A549 treated with CORT108297 at 1 μM for 4 hours (cell line): ENCODE results near the gene LIPT1. TPM values are rescaled to one million over a fixed set of nuclear protein-coding genes. Genes with fewer than 3 reads are reported as not detected.

Experiments
- total RNA-seq: library from RNA; stranded (reverse); fragments of 200-300 nt; extraction: Qiagen RNA extraction; gene quantifications from 5 replicates; pipeline ENCODE4 v1.2.3, GENCODE V29; 2022

LIPT1 gene
- 3.2 to 3.8 TPM (median 3.7 TPM) in 5 replicates for total RNA-seq

GRCh38 chr2:99154643-99155536, at the start of gene LIPT1, which contains the start of gene TSGA10:
Gene LIPT1 (plus strand): TSS chr2:99154967. CDS start chr2:99161958, 6,991 bp downstream.
Gene TSGA10 (minus strand): TSS chr2:99154942. CDS start chr2:99109439, 45,503 bp downstream.

DNA sequence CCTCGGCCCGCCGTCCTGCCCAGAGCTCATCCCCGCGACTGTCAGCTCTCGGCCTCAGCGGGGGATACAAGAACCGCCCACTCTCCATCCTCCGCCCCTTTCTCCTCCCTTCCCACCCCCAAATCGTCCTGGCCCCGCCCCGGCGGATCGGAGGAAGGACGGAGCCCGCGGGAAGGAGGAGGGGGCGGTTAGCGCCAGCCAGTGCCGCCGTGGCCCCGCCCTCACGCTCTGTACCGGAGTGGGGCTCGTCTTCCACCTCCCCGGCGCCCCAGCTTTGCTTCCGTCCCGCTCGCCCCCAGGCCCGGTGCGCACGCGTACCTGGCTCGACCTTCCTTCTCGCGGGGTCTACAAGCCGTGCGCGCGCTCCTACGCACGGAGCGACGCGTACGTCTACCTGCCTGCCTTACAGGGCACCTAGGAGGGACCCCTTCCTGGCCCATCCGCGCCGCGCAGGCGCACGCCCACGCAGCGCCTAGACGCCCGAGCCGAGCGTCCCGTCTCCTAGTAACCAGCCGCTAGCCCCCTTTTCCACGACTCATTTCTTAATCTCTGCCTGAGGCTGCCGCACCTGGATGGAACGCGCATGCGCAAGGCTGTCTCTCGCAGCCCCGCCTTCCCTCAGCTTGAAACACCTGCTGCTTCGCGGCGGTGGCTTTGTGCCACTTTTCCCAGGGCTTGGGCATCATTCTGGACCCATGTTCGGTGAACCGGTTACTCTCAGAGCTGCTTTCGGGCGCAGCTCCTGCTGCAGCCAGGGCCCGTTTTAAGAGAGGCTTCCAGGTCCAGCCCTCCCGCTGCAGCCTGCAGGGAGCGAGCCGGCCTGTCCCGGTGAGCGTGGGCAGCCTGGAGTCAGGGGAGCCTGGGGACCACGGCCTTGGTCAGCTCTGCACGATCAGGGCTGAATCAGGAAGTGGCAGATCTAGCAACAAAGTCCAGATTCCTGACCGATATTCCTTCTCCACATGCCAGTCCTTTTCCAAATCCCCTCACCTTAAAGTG, 13.4 kb upstream of the LIPT1 start, which contains the start of gene C2orf15:
Gene C2orf15 (plus strand): TSS at position 598 of the 999 bp plus-strand sequence. CDS start 8,852 bp downstream, outside the sequence.

GRCh38 chr2:99180755-99181623, 26.2 kb downstream of the LIPT1 start, which contains the start of the genes MITD1 and MRPL30:
Gene MITD1 (minus strand): TSS chr2:99181058. CDS start chr2:99180981, 77 bp downstream.
Gene MRPL30 (plus strand): TSS chr2:99181184. CDS start chr2:99186204, 5,020 bp downstream.

Other genes starting within 250 kb of the LIPT1 start
- 0.97 to 2.0 TPM (median 1.4 TPM) in 5 replicates for gene CRACDL, start 218.7 kb upstream of the LIPT1 start, total RNA-seq
- gene C2orf15, start 13.3 kb upstream of the LIPT1 start, total RNA-seq, result 0.39 to 0.95 TPM (median 0.54 TPM) in 5 replicates
- gene TSGA10, start within 50 bp of the LIPT1 start, total RNA-seq, result 1.8 to 5.3 TPM (median 4.6 TPM) in 5 replicates
- gene MITD1, start 26.1 kb downstream of the LIPT1 start, total RNA-seq, result 24.0 to 35.8 TPM (median 26.7 TPM) in 5 replicates
- gene MRPL30, start 26.2 kb downstream of the LIPT1 start, total RNA-seq, result 31.6 to 70.5 TPM (median 32.1 TPM) in 5 replicates
- gene LYG2, start 100.7 kb downstream of the LIPT1 start, total RNA-seq, result not detected in 5 replicates
- 0.82 to 2.2 TPM (median 1.4 TPM) in 5 replicates for gene LYG1, start 146.2 kb downstream of the LIPT1 start, total RNA-seq
- gene TXNDC9, start 181.4 kb downstream of the LIPT1 start, total RNA-seq, result 37.8 to 55.6 TPM (median 39.8 TPM) in 5 replicates
- gene EIF5B, start 182.4 kb downstream of the LIPT1 start, total RNA-seq, result 55.0 to 81.0 TPM (median 55.7 TPM) in 5 replicates